Uterus (tissue), 4 donors: Measurements from ENCODE around the gene CLK3. TPM values are rescaled to one million over a fixed set of nuclear protein-coding genes. Genes with fewer than 3 reads are reported as not detected.

Source experiments
- DNase-seq, 2 donors: peaks; one replicate each; pipeline ENCODE4 v3.0.0-alpha.2; 2019 to 2020
- H3K27ac ChIP-seq, 2 donors: fragments of 200-600 bp; sonication (generic); 1 replicate in 1 of 2; 2 replicates in 1 of 2; pipeline ENCODE4 v1.5.1; 2016 to 2018
- H3K27me3 ChIP-seq, 2 donors: fragments of 200-600 bp; sonication (generic); one replicate each; pipeline ENCODE4 v1.5.1; 2018 to 2019; ENCODE audit warnings: control low read depth in 1 of 2
- H3K36me3 ChIP-seq, 2 donors: fragments of 200-600 bp; sonication (generic); one replicate each; pipeline ENCODE4 v1.5.1; 2019; ENCODE audit warnings: control low read depth in 1 of 2
- H3K4me1 ChIP-seq, 2 donors: fragments of 200-600 bp; sonication (generic); one replicate each; pipeline ENCODE4 v1.5.1; 2018 to 2019; ENCODE audit warnings: control low read depth in 1 of 2
- H3K4me3 ChIP-seq, 2 donors: fragments of 200-600 bp; sonication (generic); 1 replicate in 1 of 2; 2 replicates in 1 of 2; pipeline ENCODE4 v1.5.1; 2018 to 2019; ENCODE audit warnings: mild to moderate bottlenecking in 1 of 2
- H3K9me3 ChIP-seq, 2 donors: fragments of 200-600 bp; sonication (generic); one replicate each; pipeline ENCODE4 v1.5.1; 2019; ENCODE audit warnings: control low read depth in 1 of 2
- POLR2A ChIP-seq, 2 donors: fragments of 450-650 bp; IDR thresholded peaks; one replicate each; pipeline ENCODE4 v1.6.1; 2016; ENCODE audit warnings: antibody characterized with exemption in 2 of 2, mild to moderate bottlenecking in 1 of 2, moderate library complexity in 1 of 2
- intact Hi-C: fragments of 100-400 bp; cut with DNase I; formaldehyde crosslinking; loops from one replicate; pipeline ENCODE4 v1.15.1; 2023; ENCODE audit warnings: low total_unique reads
- total RNA-seq, 4 donors: library from RNA; depleted of rRNA in 3 of 4; stranded (reverse); fragments of >200 nt in 3 of 4; gene quantifications; one replicate each; pipeline versions ENCODE4 v1.1.0 to v1.2.4, GENCODE V29; 2014 to 2023
- TF ChIP-seq, protein P1 (sequence below), 4 experiments: fragments of 200-600 bp in 2 of 4; fragments of 450-650 bp in 2 of 4; sonication (generic) in 2 of 4; IDR thresholded peaks; one replicate each; pipeline ENCODE4 v1.5.1; 2016 to 2019; ENCODE audit warnings: antibody characterized with exemption in 4 of 4, mild to moderate bottlenecking in 2 of 4, moderate library complexity in 1 of 4
- donor health status: DM: yes; HTN: yes; CAD: no.

CLK3 gene
- total RNA-seq, 4 donors from 2014 or later, result 33.0 to 90.4 (median 84.2) TPM

GRCh38 chr15:74584779-74585178 lies 30.9 kb upstream of the CLK3 start:
- Histone ChIP-seq H3K27me3 (no peaks in the 10 kb centered on the region), H3K9me3 (no peaks in the 10 kb centered on the region), H3K4me1 (no peaks in the 10 kb centered on the region), H3K36me3 (no peaks in the 10 kb centered on the region), H3K27ac (no peak overlapping the region), H3K4me3 (no peak overlapping the region)
- no peak for DNase-seq
- TF ChIP-seq POLR2A (IDR thresholded peaks at IDR 0.05), result no peak
- TF ChIP-seq, protein P1, sequence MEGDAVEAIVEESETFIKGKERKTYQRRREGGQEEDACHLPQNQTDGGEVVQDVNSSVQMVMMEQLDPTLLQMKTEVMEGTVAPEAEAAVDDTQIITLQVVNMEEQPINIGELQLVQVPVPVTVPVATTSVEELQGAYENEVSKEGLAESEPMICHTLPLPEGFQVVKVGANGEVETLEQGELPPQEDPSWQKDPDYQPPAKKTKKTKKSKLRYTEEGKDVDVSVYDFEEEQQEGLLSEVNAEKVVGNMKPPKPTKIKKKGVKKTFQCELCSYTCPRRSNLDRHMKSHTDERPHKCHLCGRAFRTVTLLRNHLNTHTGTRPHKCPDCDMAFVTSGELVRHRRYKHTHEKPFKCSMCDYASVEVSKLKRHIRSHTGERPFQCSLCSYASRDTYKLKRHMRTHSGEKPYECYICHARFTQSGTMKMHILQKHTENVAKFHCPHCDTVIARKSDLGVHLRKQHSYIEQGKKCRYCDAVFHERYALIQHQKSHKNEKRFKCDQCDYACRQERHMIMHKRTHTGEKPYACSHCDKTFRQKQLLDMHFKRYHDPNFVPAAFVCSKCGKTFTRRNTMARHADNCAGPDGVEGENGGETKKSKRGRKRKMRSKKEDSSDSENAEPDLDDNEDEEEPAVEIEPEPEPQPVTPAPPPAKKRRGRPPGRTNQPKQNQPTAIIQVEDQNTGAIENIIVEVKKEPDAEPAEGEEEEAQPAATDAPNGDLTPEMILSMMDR (IDR thresholded peaks at IDR 0.05), result no peak
- intact Hi-C loops, result no loop called here

GRCh38 chr15:74585191-74585590 lies 30.4 kb upstream of the CLK3 start:
- intact Hi-C loops, result no loop called here
- TF ChIP-seq, protein P1 (IDR thresholded peaks at IDR 0.05), result no peak
- no peak for TF ChIP-seq POLR2A (IDR thresholded peaks at IDR 0.05)
- H3K4me1 ChIP-seq, result no peaks in the 10 kb centered on the region
- no peaks in the 10 kb centered on the region for H3K36me3 ChIP-seq
- no peak overlapping the region for H3K4me3 ChIP-seq
- H3K27ac ChIP-seq, result no peak overlapping the region
- H3K27me3 ChIP-seq, result no peaks in the 10 kb centered on the region
- H3K9me3 ChIP-seq, result no peaks in the 10 kb centered on the region
- no peak for DNase-seq

GRCh38 chr15:74585857-74586256 lies 29.8 kb upstream of the CLK3 start:
- Histone ChIP-seq H3K27ac (no peak overlapping the region), H3K4me1 (no peaks in the 10 kb centered on the region), H3K9me3 (no peaks in the 10 kb centered on the region), H3K36me3 (no peaks in the 10 kb centered on the region), H3K27me3 (no peaks in the 10 kb centered on the region), H3K4me3 (no peak overlapping the region)
- TF ChIP-seq, protein P1 (IDR thresholded peaks at IDR 0.05), result no peak
- TF ChIP-seq POLR2A (IDR thresholded peaks at IDR 0.05), result no peak
- no peak for DNase-seq
- intact Hi-C loops, result no loop called here

GRCh38 chr15:74589826-74590225 lies 25.8 kb upstream of the CLK3 start:
- Histone ChIP-seq H3K9me3 (no peaks in the 10 kb centered on the region), H3K27ac (no peak overlapping the region), H3K36me3 (no peaks in the 10 kb centered on the region), H3K4me1 (no peaks in the 10 kb centered on the region), H3K4me3 (no peak overlapping the region), H3K27me3 (no peaks in the 10 kb centered on the region)
- intact Hi-C loops, result no loop called here
- TF ChIP-seq, protein P1 (IDR thresholded peaks at IDR 0.05), result no peak
- no peak for TF ChIP-seq POLR2A (IDR thresholded peaks at IDR 0.05)
- DNase-seq, result no peak

- intact Hi-C loops, result no loop called here
- Histone ChIP-seq H3K36me3 (no peaks in the 10 kb centered on the region), H3K4me3 (no peak overlapping the region), H3K27ac (no peak overlapping the region), H3K4me1 (no peaks in the 10 kb centered on the region), H3K9me3 (no peaks in the 10 kb centered on the region), H3K27me3 (no peaks in the 10 kb centered on the region)
- no peak for TF ChIP-seq POLR2A (IDR thresholded peaks at IDR 0.05)
- DNase-seq, result no peak
These were observed 23.4 kb upstream of the CLK3 start for GRCh38 chr15:74592222-74592621.

GRCh38 chr15:74593122-74593521 lies 22.5 kb upstream of the CLK3 start:
- DNase-seq, result no peak
- no peaks in the 10 kb centered on the region for H3K36me3 ChIP-seq

More at GRCh38 chr15:74593122-74593521, 22.5 kb upstream of the CLK3 start:
- H3K4me3 ChIP-seq, result no peak overlapping the region
- no peak for TF ChIP-seq POLR2A (IDR thresholded peaks at IDR 0.05)
- TF ChIP-seq, protein P1 (IDR thresholded peaks at IDR 0.05), result no peak
- no peak overlapping the region for H3K27ac ChIP-seq
- no peaks in the 10 kb centered on the region for H3K4me1 ChIP-seq
- intact Hi-C loops, result no loop called here
- no peaks in the 10 kb centered on the region for H3K9me3 ChIP-seq
- no peaks in the 10 kb centered on the region for H3K27me3 ChIP-seq
